A549 (cell line): ENCODE results near the gene ARHGEF19. TPM values are rescaled to one million over a fixed set of nuclear protein-coding genes. Genes with fewer than 3 reads are reported as not detected.

Experiments
- ATAC-seq, 2 experiments: fragments of 200-7000 bp in 1 of 2; fragments of >200 bp in 1 of 2; cut with Nextera tagmentation in 1 of 2; cut with Tn5 transposase in 1 of 2; 3 replicates each; pipeline versions ENCODE4 v1.8.0 to v1.9.1; 2018 to 2020; ENCODE audit warnings: mild to moderate bottlenecking in 1 of 2, moderate library complexity in 1 of 2
- CTCF ChIA-PET: fragments of 300-600 bp; sonication (Branson Sonifier 250); formaldehyde crosslinking; extraction: SDS; loops from one replicate; lab custom pipeline; 2021; ENCODE audit warnings: antibody characterized with exemption, inconsistent platforms; lab: Yijun Ruan, JAX
- POLR2A ChIA-PET: fragments of 350-600 bp; formaldehyde crosslinking; extraction: SDS; loops from one replicate; lab custom pipeline; 2021; ENCODE audit warnings: antibody characterized with exemption, inconsistent platforms; lab: Yijun Ruan, JAX
- DNase-seq, 2 experiments: peaks; one replicate each; pipeline versions ENCODE4 v3.0.0 to v3.0.0-alpha.2; 2011 to 2016; ENCODE audit warnings: low read depth in 1 of 2, low spot score in 1 of 2
- FAIRE-seq: peaks from 2 replicates; lab custom pipeline; 2011; peaks lifted over from hg19 to GRCh38; lab: Jason Lieb, UNC
- H3K27ac ChIP-seq, 2 experiments: fragments of >200 bp; sonication (Bioruptor Twin); formaldehyde crosslinking; 3 replicates each; pipeline ENCODE4 v1.5.1; 2016 to 2017
- H3K4me1 ChIP-seq: fragments of >200 bp; sonication (Bioruptor Twin); formaldehyde crosslinking; 3 replicates; pipeline ENCODE4 v1.6.1; 2016
- H3K4me2 ChIP-seq: fragments of >200 bp; sonication (Bioruptor Twin); formaldehyde crosslinking; 3 replicates; pipeline ENCODE4 v1.6.1; 2016
- H3K4me3 ChIP-seq: fragments of >200 bp; sonication (Bioruptor Twin); formaldehyde crosslinking; 3 replicates; pipeline ENCODE4 v1.5.1; 2016
- H3K9me3 ChIP-seq: fragments of >200 bp; sonication (Bioruptor Twin); formaldehyde crosslinking; 3 replicates; pipeline ENCODE4 v1.6.1; 2016
- BCL3 ChIP-seq: fragments of >200 bp; sonication (Bioruptor Twin); formaldehyde crosslinking; IDR thresholded peaks from 3 replicates; pipeline ENCODE4 v1.6.1; 2016
- CBX2 ChIP-seq: fragments of 200-600 bp; sonication (generic); IDR thresholded peaks from 2 replicates; pipeline ENCODE4 v1.6.1; 2016; ENCODE audit warnings: low read depth, mild to moderate bottlenecking, borderline replicate concordance
- ELK1 ChIP-seq: fragments of 150-350 bp; IDR thresholded peaks from 2 replicates; pipeline ENCODE4 v1.6.1; 2014; ENCODE audit warnings: low read depth, mild to moderate bottlenecking, low read length
- FOXS1 ChIP-seq: fragments of 250-450 bp; sonication (Bioruptor Pico); IDR thresholded peaks from 2 replicates; pipeline ENCODE4 v1.5.0; 2020; ENCODE audit warnings: mild to moderate bottlenecking, moderate library complexity
- JUN ChIP-seq, 2 experiments: fragments of >200 bp; sonication (Bioruptor Twin); formaldehyde crosslinking; IDR thresholded peaks; 2 replicates in 1 of 2; 3 replicates in 1 of 2; pipeline ENCODE4 v1.6.1; 2016 to 2017
- MAFK ChIP-seq: fragments of 450-650 bp; IDR thresholded peaks from 2 replicates; pipeline ENCODE4 v1.6.1; 2014; ENCODE audit not compliant: partially characterized antibody
- NR3C1 ChIP-seq: fragments of >200 bp; sonication (Bioruptor Twin); formaldehyde crosslinking; IDR thresholded peaks from 3 replicates; pipeline ENCODE4 v1.6.1; 2017
- USF2 ChIP-seq: fragments of 450-650 bp; IDR thresholded peaks from 2 replicates; pipeline ENCODE4 v1.6.1; 2014; ENCODE audit warnings: antibody characterized with exemption
- WGBS: methylation state at CpG from one replicate; pipeline ENCODE4 v1.1.6; 2017; ENCODE audit errors: missing lambda C conversion rate; 5-methylcytosine and 5-hydroxymethylcytosine counted together
- polyA plus RNA-seq, 4 experiments: library from polyadenylated mRNA; depleted of rRNA in 3 of 4; stranded (reverse); fragments of >200 nt; fragmentation: RNase III in 1 of 4; extraction: RNeasy Plus Mini Kit Qiagen cat#74134 plus additional on column Dnase treatment in 1 of 4; gene quantifications; 2 replicates in 3 of 4; 3 replicates in 1 of 4; pipeline ENCODE4 v1.2.3, GENCODE V29; 2011 to 2017

The ARHGEF19 gene
- polyA plus RNA-seq, 2 of the 4 experiments (the other 2 are of a cell fraction): 6.1 to 9.2 TPM

GRCh38 chr1:16158993-16159831 lies 53.2 kb downstream of the ARHGEF19 start:
- Histone ChIP-seq H3K4me2 (no peak overlapping the region), H3K9me3 (no peaks in the 10 kb centered on the region), H3K4me1 (peaks cover 53% of the 10 kb centered on the region), H3K4me3 (no peak overlapping the region), H3K27ac (peak overlapping the region in 1 of 2 experiments; percentile 75; a peak in 3 of 6 replicates)
- 0 out of 6 replicates have a peak, but pooled peaks of 1 of the 2 experiments have one; percentile 4 for ATAC-seq
- POLR2A ChIA-PET: no interaction called here
- DNase-seq: no peak
- CTCF ChIA-PET: interaction anchor here (1.0 to 16.2 kb wide), 2 partner anchors 80 to 81 kb away, joined by 4 to 222 read pairs; partner anchors contain the start of gene FAM131C
- WGBS: 72% methylated on average over 15 of the region's 16 CpGs
- peak; percentile 46; the same call in 1 of the 2 replicates for TF ChIP-seq USF2
- no peak for TF ChIP-seq MAFK
- no peak for TF ChIP-seq NR3C1
- no peak for FAIRE-seq

GRCh38 chr1:16158025-16158424 lies 54.4 kb downstream of the ARHGEF19 start:
- Histone ChIP-seq H3K9me3 (no peaks in the 10 kb centered on the region), H3K4me3 (no peak overlapping the region), H3K27ac (peak overlapping the region in 1 of 2 experiments; percentile 100; a peak in 2 of 6 replicates), H3K4me2 (no peak overlapping the region), H3K4me1 (peaks cover 42% of the 10 kb centered on the region)
- FAIRE-seq: no peak
- ChIA-PET POLR2A (no interaction called here), CTCF (interaction anchor here (16.2 kb wide), 1 partner anchor 80 kb away, joined by 222 read pairs; the partner anchor contains the start of gene FAM131C)
- ATAC-seq: no peak
- TF ChIP-seq USF2 (no peak), CBX2 (no peak), BCL3 (no peak)
- 90% methylated on average over 5 of the region's 5 CpGs for WGBS
- no peak for DNase-seq

GRCh38 chr1:16156848-16157495 lies 55.5 kb downstream of the ARHGEF19 start:
- no peak for ATAC-seq
- FAIRE-seq: no peak
- Histone ChIP-seq H3K27ac (peak overlapping the region; percentile 97 to 100), H3K4me3 (peak overlapping the region; percentile 93; the same call in 2 of the 3 replicates), H3K4me2 (peak overlapping the region; percentile 98)
- no peak for TF ChIP-seq ELK1
- TF ChIP-seq JUN (IDR thresholded peaks at IDR 0.05): no peak
- TF ChIP-seq FOXS1 (CRISPR knock-in tag): no peak
- TF ChIP-seq BCL3: no peak
- TF ChIP-seq, all 56 proteins: peak for 0
- no peak for DNase-seq
- Histone ChIP-seq H3K4me1 (peaks cover 38% of the 10 kb centered on the region), H3K9me3 (no peaks in the 10 kb centered on the region)
- 69% methylated on average over 13 of the region's 13 CpGs for WGBS
- ChIA-PET CTCF (interaction anchor here (1.1 to 16.2 kb wide), 4 partner anchors 16 to 79 kb away, joined by 3 to 222 read pairs (median 78); partner anchors contain the start of gene FAM131C), POLR2A (interaction anchor here (0.6 to 4.1 kb wide), 8 partner anchors 7 to 82 kb away, joined by 3 to 35 read pairs (median 4); no protein-coding TSS in a partner anchor)
